ENCODE data around the gene TFR2. TPM values are rescaled to one million over a fixed set of nuclear protein-coding genes. Genes with fewer than 3 reads are reported as not detected.

TFR2 gene
- 0.33 and 0.85 TPM in 2 replicates for total RNA-seq

GRCh38 chr7:100641463-100641859 is at the start of gene TFR2:
TFR2 (minus strand) TSS chr7:100641552; CDS start chr7:100641509, 43 bp downstream.
- DNase-seq (ENCODE audit: low read depth, low spot score) = no peak

GRCh38 chr7:100689230-100690135 is 48.1 kb upstream of the TFR2 start:
- no peak for DNase-seq (ENCODE audit: low read depth, low spot score)

- no peak for DNase-seq (ENCODE audit: low read depth, low spot score)
Measured at GRCh38 chr7:100688326-100688860, 47.0 kb upstream of the TFR2 start.

GRCh38 chr7:100687751-100688300 is 46.5 kb upstream of the TFR2 start:
- no peak for DNase-seq (ENCODE audit: low read depth, low spot score)

DNA sequence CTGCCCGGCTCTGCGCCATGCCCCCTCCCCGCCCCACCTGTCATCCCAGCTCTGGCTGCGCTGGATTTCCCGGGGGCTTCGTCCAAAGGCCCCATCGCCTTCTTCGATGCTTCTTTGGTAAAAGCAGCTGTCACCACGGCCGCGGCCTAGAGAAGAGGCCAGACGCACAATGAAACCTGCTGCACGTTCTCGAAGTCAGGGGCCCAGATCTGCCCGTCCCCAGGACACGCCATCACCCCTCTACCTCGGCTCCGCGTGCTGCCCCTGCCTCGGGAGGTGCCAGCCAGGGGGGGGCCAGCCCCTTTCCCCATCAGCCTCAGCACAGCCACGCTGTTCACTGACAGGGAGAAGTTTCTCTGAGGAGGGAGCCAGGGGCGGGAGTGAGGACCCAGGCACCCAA is 45.9 kb upstream of the TFR2 start:
- DNase-seq (ENCODE audit: low read depth, low spot score) = no peak

- no peak for DNase-seq (ENCODE audit: low read depth, low spot score)
Measured at GRCh38 chr7:100686822-100687211, 45.5 kb upstream of the TFR2 start.

DNA sequence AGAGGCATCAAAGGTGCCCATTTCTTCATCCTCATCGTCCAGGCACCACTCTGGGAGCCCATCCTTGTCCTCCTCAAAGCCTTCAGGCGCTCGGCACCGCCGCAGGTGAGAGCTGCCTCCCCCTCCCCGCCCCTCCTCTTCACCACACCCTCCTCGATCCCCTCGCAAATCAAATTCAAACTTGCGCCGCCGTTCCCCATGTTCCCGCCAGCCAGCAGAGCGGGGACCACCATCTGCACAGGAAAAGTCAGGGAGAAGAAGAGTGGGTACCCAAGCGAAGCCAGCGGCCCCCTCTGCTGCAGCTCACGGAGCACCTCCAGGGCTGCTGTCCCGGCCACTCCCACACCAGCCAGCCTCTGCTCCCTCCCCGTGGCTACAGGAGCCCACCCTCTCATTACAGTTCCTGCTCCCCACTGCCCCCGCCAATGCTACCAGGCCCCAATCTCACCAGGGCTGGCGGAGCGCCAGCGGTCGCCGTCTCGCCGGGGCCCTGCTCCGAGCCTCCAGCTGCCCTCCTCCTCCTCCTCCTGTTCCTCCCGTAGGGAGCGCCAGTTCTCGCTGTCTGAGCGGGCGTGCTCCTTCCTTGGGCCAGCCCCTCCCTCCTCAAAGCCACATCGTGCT is 45.0 kb upstream of the TFR2 start:
- DNase-seq (ENCODE audit: low read depth, low spot score) = no peak

- no peak for DNase-seq (ENCODE audit: low read depth, low spot score)
Measured at GRCh38 chr7:100685631-100686145, 44.3 kb upstream of the TFR2 start.

DNA sequence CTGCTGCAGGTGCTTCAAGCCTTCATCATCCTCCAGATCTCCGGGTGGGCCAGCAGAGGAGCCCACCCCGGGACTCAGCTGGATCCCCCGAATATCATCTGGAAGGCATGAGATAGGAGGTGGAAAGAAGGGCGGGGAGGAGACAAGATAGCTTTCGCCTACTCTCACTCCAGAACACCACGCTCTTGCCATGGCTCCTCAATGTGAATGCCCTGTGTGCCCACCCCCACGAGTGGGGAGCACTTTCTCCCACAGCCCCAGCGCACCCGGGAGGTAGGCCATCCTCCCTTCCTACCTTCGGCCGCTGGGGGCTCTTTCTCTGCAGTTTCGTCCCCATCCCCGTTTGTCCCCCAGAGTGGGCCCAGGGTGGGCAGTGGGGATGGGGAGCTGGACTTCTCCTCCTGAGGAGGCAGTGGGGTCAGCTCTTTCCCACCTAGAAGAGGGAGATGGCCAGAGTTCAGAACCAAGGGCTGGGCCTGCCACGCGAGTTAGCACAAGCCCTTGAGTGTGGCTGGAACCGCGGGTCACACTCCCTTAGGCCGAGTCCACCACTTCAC is 43.8 kb upstream of the TFR2 start:
- DNase-seq (ENCODE audit: low read depth, low spot score) = no peak

DNA sequence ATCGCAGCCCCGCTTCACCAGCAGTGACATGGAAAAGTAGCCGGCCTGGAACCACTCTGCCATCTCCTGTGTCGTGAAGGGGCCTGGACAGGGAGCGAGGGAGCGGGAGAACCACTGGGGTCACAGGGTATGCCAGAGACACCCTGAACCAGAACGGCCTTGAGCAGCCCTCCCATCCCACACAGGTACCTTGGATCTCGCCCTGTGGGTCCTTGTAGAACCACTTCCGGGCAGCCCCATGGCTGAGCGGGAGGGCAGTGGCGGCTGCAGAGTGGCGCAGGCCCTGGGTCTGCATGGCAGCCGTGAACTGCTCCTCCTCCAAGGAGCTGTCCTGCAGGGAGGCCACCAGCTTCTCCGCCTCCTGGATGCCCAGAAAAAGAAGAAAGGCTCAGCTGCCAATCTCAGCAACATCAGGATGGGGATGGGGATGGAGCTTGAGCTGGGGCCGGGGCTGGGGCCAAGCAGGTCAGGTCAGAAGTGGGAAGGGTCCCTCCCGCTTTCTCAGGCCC is 43.2 kb upstream of the TFR2 start:
- no peak for DNase-seq (ENCODE audit: low read depth, low spot score)

- DNase-seq (ENCODE audit: low read depth, low spot score) = no peak
Measured at GRCh38 chr7:100683659-100684533, 42.5 kb upstream of the TFR2 start.

DNA sequence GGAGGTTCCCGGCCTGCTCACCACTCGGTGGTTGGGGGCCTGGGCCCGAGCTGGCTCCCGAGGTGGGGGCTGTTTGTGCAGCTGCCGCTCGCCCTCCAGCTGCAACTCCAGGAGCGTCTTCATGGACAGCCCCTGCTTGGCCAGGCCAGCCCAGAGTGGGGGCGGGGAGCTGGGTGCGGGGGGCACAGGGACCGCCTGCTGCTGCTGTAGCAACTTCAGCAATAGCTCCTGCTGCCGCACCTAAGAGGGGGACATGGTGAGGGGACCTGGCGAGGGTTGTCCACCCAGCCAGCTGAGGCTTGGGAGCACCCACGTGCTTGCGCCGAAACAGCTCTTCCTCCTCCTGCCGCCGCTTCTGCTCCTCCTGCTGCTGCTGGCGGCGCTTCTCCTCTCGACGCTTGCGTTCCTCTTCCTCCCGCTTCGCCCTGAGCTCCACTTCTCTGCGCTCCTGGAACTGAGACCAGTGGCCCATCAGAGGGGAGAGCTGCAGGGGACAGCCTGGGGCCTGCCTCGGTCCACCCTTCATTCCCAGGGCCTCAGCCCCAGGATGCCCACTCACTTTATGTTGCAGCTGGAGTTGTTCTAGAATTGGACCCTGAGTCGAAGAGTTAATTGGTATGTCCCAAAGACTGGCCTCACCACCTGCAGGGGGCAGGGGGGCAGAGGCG is 41.8 kb upstream of the TFR2 start:
- DNase-seq (ENCODE audit: low read depth, low spot score) = no peak

DNA sequence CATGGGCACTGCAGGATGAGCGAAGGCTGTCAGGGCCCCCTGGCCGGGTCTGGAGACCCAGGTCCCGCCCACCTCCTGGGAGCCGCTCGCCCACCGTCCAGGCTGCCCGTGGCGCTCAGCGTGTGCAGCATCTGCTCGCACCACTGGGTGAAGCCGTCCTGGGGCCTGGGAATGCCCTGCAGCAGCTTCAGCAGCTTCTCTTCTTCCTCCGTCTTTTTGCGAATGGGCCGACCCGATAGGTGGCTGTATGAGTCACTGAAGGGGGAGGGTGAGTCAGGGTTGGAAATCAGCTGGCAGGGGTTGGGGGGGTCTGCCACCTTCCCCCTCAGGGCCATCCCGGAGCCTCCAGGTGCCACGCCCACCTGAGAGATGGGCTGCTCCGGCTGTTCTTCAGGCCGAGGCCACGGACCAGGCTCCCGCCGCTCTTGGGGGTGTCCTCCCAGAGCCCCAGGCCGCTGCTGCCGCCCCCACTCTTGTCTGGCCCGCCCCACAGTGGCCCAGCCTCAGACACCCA is 40.9 kb upstream of the TFR2 start:
- no peak for DNase-seq (ENCODE audit: low read depth, low spot score)

GRCh38 chr7:100681491-100682227 is 40.3 kb upstream of the TFR2 start:
- no peak for DNase-seq (ENCODE audit: low read depth, low spot score)

- DNase-seq (ENCODE audit: low read depth, low spot score) = no peak
Measured at GRCh38 chr7:100680576-100681271, 39.4 kb upstream of the TFR2 start.

DNA sequence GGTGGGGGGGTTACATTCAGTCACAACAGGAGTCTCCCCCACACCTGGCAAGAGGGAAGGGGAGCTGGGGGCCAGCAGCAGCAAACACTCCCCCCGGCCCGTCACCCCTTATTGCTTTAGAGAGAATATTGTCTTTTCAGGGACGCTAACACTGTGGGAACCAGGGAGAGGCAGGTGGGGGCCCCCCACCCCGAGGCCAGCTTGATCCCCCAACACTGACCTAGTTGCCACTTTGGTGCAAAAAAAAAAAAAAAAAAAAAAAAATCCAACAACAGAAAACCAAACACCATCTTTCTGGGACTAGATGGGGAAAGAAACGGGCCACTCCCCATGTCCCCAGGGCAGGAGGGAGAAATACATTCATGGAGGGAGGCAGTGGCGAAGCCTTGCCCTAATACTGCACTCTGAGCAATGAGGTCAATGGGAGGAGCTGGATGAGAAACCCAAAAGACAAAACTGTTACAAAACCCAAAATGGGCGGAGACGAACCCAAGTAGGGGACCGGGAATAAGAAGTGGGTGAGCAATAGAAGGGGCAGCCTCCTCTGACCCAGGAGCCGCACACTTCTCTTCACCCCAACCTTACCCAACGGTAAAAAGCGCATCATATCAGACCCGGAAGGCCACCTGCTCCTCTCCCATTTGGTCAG is 38.7 kb upstream of the TFR2 start:
- DNase-seq (ENCODE audit: low read depth, low spot score) = no peak

DNA sequence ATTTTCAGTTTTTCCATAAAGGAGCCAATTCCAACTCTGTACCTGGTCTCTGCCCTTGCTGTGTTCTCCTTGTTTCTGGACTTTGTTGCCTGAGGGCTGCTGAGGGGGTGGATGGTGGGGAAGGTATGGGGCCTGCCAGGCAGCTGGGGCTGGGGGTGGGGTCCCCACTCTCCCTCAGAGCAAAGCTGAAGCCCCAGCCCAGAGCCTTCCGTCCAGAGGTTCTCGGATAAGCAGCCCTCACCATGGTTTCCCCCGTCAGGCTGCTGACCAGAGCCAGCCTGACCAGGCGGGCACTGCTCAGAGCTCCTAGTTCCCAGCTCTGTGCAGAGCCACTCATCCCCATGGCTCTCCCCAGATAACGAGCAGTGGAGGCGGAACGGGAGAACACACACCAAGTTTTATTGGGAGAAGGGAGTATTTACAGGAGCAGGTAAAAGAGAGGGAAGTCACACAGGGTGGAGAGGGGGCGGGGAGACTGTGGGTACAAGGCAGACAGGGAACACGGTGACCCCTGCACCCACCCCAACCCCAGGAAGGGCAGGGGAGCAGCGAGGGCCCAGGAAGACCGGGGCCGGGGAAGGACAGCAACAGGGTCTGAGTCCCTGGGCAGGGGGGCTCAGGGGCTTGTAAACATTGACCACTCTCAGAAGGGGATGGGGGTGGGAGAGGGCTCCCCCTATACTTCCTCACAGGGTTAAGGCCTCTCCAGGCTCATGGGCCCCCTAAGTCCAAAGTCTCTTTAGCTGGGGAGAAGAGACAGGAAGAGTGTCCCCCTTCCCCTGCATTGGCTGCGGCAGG is 38.0 kb upstream of the TFR2 start:
- DNase-seq (ENCODE audit: low read depth, low spot score) = no peak
